Endothelial cell of umbilical vein (primary cell): ENCODE data around the gene TARBP2. TPM values are rescaled to one million over a fixed set of nuclear protein-coding genes. Genes with fewer than 3 reads are reported as not detected.

Experiments
- BruUV-seq: library from RNA; stranded (reverse); fragments of 400-500 nt; replicated peaks from 2 replicates; lab custom pipeline; 2021; lab: Mats Ljungman, UMichigan
- CTCF ChIA-PET: fragments of 300-600, 350-600 bp; sonication (Branson Sonifier 250); formaldehyde crosslinking; loops from one replicate; lab custom pipeline; 2021; ENCODE audit warnings: antibody characterized with exemption, inconsistent platforms; lab: Charles Lee
- POLR2A ChIA-PET: fragments of 300-600, 350-600 bp; sonication (Branson Sonifier 250); formaldehyde crosslinking; loops from one replicate; lab custom pipeline; 2021; ENCODE audit warnings: antibody characterized with exemption, inconsistent platforms; lab: Charles Lee
- DNase-seq: peaks from one replicate; pipeline ENCODE4 v3.0.0-alpha.2; 2011; ENCODE audit warnings: low read depth, low spot score
- FAIRE-seq: peaks from 2 replicates; lab custom pipeline; 2011; peaks lifted over from hg19 to GRCh38; lab: Jason Lieb, UNC
- H2AFZ ChIP-seq: 2 replicates; pipeline ENCODE4 v1.6.0; 2012; ENCODE audit warnings: low read depth, low read length, control low read depth, inconsistent platforms
- H3K27ac ChIP-seq: 2 replicates; pipeline ENCODE4 v1.5.1; 2011; ENCODE audit warnings: low read depth, mild to moderate bottlenecking, control low read depth, low read length, moderate library complexity; ENCODE audit not compliant: insufficient read depth
- H3K27me3 ChIP-seq, 2 experiments: 2 replicates each; pipeline versions ENCODE4 v1.6.0 to v1.6.1; 2011; ENCODE audit warnings: low read length in 2 of 2, mixed read lengths in 1 of 2; ENCODE audit not compliant: control insufficient read depth in 2 of 2, insufficient read depth in 2 of 2
- H3K36me3 ChIP-seq, 2 experiments: 2 replicates in 1 of 2; 3 replicates in 1 of 2; pipeline ENCODE4 v1.5.1; 2011; ENCODE audit warnings: low read length in 2 of 2, mild to moderate bottlenecking in 1 of 2, moderate library complexity in 1 of 2; ENCODE audit not compliant: control insufficient read depth in 2 of 2, insufficient read depth in 2 of 2; ENCODE audit errors: extremely low read depth in 1 of 2
- H3K4me1 ChIP-seq: 3 replicates; pipeline ENCODE4 v1.5.1; 2011; ENCODE audit warnings: mild to moderate bottlenecking, low read length; ENCODE audit not compliant: control insufficient read depth, insufficient read depth; ENCODE audit errors: extremely low read depth
- H3K4me2 ChIP-seq: 2 replicates; pipeline ENCODE4 v1.6.1; 2011; ENCODE audit warnings: low read length, control low read depth, mixed read lengths; ENCODE audit not compliant: insufficient read depth
- H3K4me3 ChIP-seq, 3 experiments: fragments of 200-600 bp in 1 of 3; sonication (generic), shearing (Covaris generic) in 1 of 3; replicated peaks in 1 of 3; 2 replicates each; pipeline ENCODE4 v1.5.1; 2011 to 2016; ENCODE audit warnings: control low read depth in 3 of 3, low read length in 3 of 3, mild to moderate bottlenecking in 2 of 3, inconsistent platforms in 1 of 3, low read depth in 1 of 3, moderate library complexity in 1 of 3; ENCODE audit not compliant: insufficient read depth in 1 of 3
- H3K79me2 ChIP-seq: 2 replicates; pipeline ENCODE4 v1.6.0; 2012; ENCODE audit warnings: low read length, inconsistent platforms; ENCODE audit not compliant: control insufficient read depth, insufficient read depth
- H3K9ac ChIP-seq: replicated peaks from 2 replicates; pipeline ENCODE3; 2011; ENCODE audit warnings: low read length, control low read depth; ENCODE audit not compliant: insufficient read depth; ENCODE audit errors: extremely low read depth
- H3K9me1 ChIP-seq: replicated peaks from 3 replicates; pipeline ENCODE4 v1.6.0; 2011; ENCODE audit warnings: mild to moderate bottlenecking, low read length; ENCODE audit not compliant: control insufficient read depth, insufficient read depth; ENCODE audit errors: extremely low read depth
- H3K9me3 ChIP-seq: replicated peaks from 2 replicates; pipeline ENCODE4 v1.5.1; 2012; ENCODE audit warnings: low read length, inconsistent platforms; ENCODE audit not compliant: control insufficient read depth, insufficient read depth
- H4K20me1 ChIP-seq: replicated peaks from 2 replicates; pipeline ENCODE3; 2011; ENCODE audit warnings: mild to moderate bottlenecking, low read length; ENCODE audit not compliant: control insufficient read depth, insufficient read depth; ENCODE audit errors: extremely low read depth
- CTCF ChIP-seq, 2 donors: IDR thresholded peaks; 1 replicate in 1 of 2; 2 replicates in 1 of 2; pipeline ENCODE4 v1.5.1; 2011; ENCODE audit warnings: low read length in 2 of 2, mild to moderate bottlenecking in 2 of 2, moderate library complexity in 2 of 2, control low read depth in 1 of 2, inconsistent platforms in 1 of 2, low read depth in 1 of 2; ENCODE audit not compliant: insufficient read depth in 1 of 2; ENCODE audit errors: extremely low read depth in 1 of 2
- EZH2 ChIP-seq: IDR thresholded peaks from 2 replicates; pipeline ENCODE4 v1.6.1; 2012; ENCODE audit warnings: borderline replicate concordance, low read depth, mild to moderate bottlenecking, moderate library complexity, low read length, inconsistent platforms; ENCODE audit not compliant: severe bottlenecking
- FOS ChIP-seq: IDR thresholded peaks from 2 replicates; pipeline ENCODE4 v1.6.1; 2011; ENCODE audit warnings: mild to moderate bottlenecking, low read length, moderate library complexity, borderline replicate concordance; ENCODE audit not compliant: insufficient read depth
- GATA2 ChIP-seq: IDR thresholded peaks from 2 replicates; pipeline ENCODE4 v1.7.0; 2011; ENCODE audit warnings: low read depth, mild to moderate bottlenecking, moderate library complexity, mixed read lengths, low read length; ENCODE audit not compliant: insufficient read length, insufficient read depth
- JUN ChIP-seq: IDR thresholded peaks from 2 replicates; pipeline ENCODE4 v1.6.1; 2011; ENCODE audit warnings: borderline replicate concordance, low read depth; ENCODE audit not compliant: insufficient read length, insufficient read depth
- MAX ChIP-seq: IDR thresholded peaks from 2 replicates; pipeline ENCODE4 v1.6.1; 2011; ENCODE audit not compliant: insufficient read depth, insufficient read length
- MYC ChIP-seq: IDR thresholded peaks from one replicate; pipeline ENCODE4 v1.6.1; 2011; ENCODE audit warnings: mild to moderate bottlenecking, low read depth, low read length
- POLR2A ChIP-seq: IDR thresholded peaks from 2 replicates; pipeline ENCODE4 v1.6.1; 2012; ENCODE audit warnings: low read depth, mild to moderate bottlenecking, control low read depth, low read length
- POLR2AphosphoS5 ChIP-seq: IDR thresholded peaks from 2 replicates; pipeline ENCODE4 v1.6.1; 2012; ENCODE audit warnings: low read depth, mild to moderate bottlenecking, control low read depth, low read length, moderate library complexity; ENCODE audit not compliant: insufficient read depth
- dilution Hi-C: fragments of 300-500 bp; cut with MboI; formaldehyde crosslinking; loops from one replicate; pipeline ENCODE4 v1.15.0; 2019; ENCODE audit warnings: low sequenced_read_pairs; ENCODE audit not compliant: extremely low pct_ligation_motif_present
- intact Hi-C: fragments of 100-400 bp; cut with micrococcal nuclease; formaldehyde crosslinking; loops from one replicate; pipeline ENCODE4 v1.10.0; 2022
- polyA plus RNA-seq, 4 experiments: library from polyadenylated mRNA; depleted of rRNA in 3 of 4; stranded (reverse) in 3 of 4; unstranded in 1 of 4; fragments of >200 nt; gene quantifications; 2 replicates each; pipeline versions ENCODE4 v1.2.1 to v1.2.3, GENCODE V29; 2011 to 2012; ENCODE audit warnings: missing spikeins in 1 of 4
- total RNA-seq: library from RNA; stranded (reverse); gene quantifications from 2 replicates; pipeline ENCODE4 v1.2.3, GENCODE V29; 2021

TARBP2 gene
- total and polyA plus RNA-seq, 2 donors (not counting 3 experiments of a cell fraction or from before 2014, with no cell fraction given), result 57.2 to 82.8 TPM

GRCh38 chr12:53516758-53517455, 15.8 kb downstream of the TARBP2 start:
- no peaks in the 10 kb centered on the region for H3K9me3 ChIP-seq
- H2AFZ ChIP-seq, result no peak overlapping the region
- dilution Hi-C loops (no loop called here), intact Hi-C loops (no loop called here)
- TF ChIP-seq POLR2A, result no peak
- TF ChIP-seq FOS, result no peak
- no peak for TF ChIP-seq POLR2AphosphoS5
- TF ChIP-seq MAX, result no peak
- TF ChIP-seq JUN, result no peak
- no peak for TF ChIP-seq GATA2
- no peak for TF ChIP-seq MYC
- TF ChIP-seq EZH2, result no peak
- TF ChIP-seq CTCF (IDR thresholded peaks at IDR 0.05; ENCODE audit: extremely low read depth in 1 of 2, insufficient read depth in 1 of 2, low read depth in 1 of 2, low read length in 2 of 2), result no peak
- no peak overlapping the region for H3K4me2 ChIP-seq
- POLR2A ChIA-PET, result no interaction called here
- H3K4me3 ChIP-seq, result no peak overlapping the region
- no peak for DNase-seq
- H3K27me3 ChIP-seq, result no peaks in the 10 kb centered on the region
- BruUV-seq, result no TSS peak
- CTCF ChIA-PET, result interaction anchor here (1.0 to 1.1 kb wide), 2 partner anchors 9 to 196 kb away, joined by 3 read pairs; partner anchors contain the start of gene AAAS
- no peak overlapping the region for H3K27ac ChIP-seq
- FAIRE-seq, result no peak
- no peaks in the 10 kb centered on the region for H3K9me1 ChIP-seq
- no peaks in the 10 kb centered on the region for H3K4me1 ChIP-seq
- H3K9ac ChIP-seq, result no peak overlapping the region
- H4K20me1 ChIP-seq, result no peaks in the 10 kb centered on the region
- peaks cover 23 to 34% of the 10 kb centered on the region in 2 experiments for H3K36me3 ChIP-seq
- no peaks in the 10 kb centered on the region for H3K79me2 ChIP-seq
